GM19035 (cell line): ENCODE measurements around the gene NPR1.
"Not testable (repeated sequence)": the region's sequence is repeated elsewhere in the genome, so short reads cannot be mapped to it uniquely, and the experiment has no call there.

Experiments
- ATAC-seq: cut with Tn5 transposase; IDR thresholded peaks from one replicate; pipeline ENCODE4 v1.9.1; 2021; ENCODE audit not compliant: unreplicated experiment

Gene NPR1

DNA sequence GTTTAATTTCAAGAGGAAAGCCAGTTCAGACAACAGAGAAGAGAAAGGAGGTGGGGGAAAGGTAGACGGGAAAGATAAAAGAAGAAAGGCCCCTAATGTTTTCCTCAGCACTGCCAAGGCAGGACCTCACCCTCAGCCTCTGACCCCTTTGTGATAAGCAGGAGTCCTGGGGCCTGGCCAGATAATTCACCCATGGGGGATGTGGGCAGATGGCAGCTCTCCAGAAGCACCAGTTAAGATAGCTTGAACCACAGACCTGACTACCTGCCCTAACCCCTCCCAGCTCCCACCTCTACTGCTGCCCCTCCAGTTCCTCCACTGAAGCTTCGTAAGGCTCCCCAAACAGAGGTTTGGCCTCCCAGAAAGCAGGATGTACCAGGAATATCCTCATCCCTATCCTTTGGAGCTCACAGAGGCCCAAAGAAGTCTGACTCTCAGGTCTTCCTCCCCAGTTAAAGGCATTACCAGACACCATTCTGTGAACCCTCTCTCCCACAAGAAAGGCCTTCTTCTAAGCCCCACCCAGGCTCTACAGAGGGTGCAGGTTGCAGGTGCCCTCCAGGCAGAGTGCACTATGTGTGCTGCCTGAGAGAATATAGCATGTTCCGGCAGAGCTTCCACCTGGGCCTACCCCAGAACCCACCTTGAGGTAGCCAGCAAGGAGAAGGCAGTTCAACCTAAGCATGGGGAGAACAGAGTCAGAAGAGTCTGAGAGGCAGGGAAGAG is 29.2 kb upstream of the NPR1 start:
- ATAC-seq: no peak

GRCh38 chr1:153649863-153650235 is 28.6 kb upstream of the NPR1 start:
- ATAC-seq: no peak

- ATAC-seq: no peak
These were observed 26.7 kb upstream of the NPR1 start for GRCh38 chr1:153651771-153652170.

- no peak for ATAC-seq
These were observed 25.5 kb upstream of the NPR1 start for GRCh38 chr1:153652805-153653500.

DNA sequence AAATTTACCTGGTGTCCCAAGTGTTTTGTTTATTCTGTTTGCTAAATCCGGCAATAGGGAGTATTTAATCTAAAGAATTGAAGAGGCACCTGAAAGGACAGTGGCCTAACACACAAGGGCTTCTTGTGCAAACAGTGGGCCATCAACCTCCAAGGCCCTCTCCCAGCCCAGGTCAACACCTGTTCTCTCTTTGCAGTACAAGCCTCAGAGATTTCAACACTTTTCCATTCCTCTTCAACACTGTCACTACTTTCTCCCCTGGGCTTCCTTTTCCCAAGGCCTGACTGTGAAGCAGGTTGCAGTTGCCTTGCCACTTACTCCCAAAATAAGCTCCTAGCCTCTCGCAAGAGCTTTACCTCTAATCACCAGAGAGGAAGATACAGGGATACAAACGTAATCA is 23.2 kb upstream of the NPR1 start:
- ATAC-seq: no peak

DNA sequence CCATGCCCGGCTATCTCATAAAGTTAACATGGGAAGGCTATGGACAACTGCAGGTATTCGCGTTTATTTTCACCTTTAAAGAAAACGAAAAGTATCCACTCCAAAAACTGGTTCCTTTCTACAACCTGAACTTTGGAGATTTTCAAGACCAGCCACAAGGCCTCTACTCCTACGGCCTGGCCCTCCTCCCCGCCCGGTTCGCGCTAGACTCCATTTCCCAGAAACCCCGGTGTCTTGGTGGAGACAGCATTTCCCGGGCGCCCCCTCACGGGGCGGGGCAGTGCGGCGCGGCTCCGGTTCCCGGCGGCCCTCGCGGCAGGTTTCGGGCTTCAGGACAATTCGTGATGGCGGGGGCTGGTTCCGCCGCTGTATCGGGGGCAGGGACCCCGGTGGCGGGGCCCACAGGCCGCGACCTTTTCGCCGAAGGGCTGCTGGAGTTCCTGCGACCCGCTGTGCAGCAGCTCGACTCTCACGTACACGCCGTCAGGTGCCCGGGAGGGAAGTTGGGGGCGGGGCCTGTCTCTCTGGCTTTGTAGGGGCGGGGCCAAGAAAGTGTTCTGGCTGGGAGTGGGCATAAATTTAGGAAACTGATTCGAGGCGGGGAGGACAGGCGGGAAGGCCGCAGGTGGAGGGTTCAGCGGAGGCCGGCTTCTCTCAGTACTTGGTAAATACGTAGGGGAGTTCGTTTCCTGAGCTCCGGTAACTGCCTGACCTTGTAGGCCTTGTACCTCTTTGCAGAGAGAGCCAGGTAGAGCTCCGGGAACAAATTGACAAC is 19.9 kb upstream of the NPR1 start, which contains the start of gene SNAPIN:
Gene SNAPIN, plus strand, starts transcription at position 304 of the 775 bp plus-strand sequence. Its CDS starts 41 bp downstream, at position 345.
- peak; percentile 95 for ATAC-seq

DNA sequence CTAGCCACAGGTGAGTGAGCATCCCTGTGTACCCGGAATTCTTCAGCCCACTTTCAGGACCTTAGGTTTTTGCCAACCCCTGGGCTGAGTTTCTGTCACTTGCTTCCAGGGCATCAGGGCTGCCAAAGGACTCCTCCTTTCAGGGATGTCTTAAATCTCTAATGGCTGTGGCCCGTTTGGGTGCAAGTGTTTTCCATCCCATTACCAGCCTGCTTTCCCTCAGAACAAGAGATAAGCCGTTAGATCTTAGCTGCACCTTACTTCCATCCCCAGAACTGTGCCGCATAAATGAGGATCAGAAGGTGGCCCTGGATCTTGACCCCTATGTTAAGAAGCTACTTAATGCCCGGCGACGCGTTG is 19.3 kb upstream of the NPR1 start:
- no peak for ATAC-seq

- ATAC-seq: no peak
These were observed 18.8 kb upstream of the NPR1 start for GRCh38 chr1:153659656-153660055.

DNA sequence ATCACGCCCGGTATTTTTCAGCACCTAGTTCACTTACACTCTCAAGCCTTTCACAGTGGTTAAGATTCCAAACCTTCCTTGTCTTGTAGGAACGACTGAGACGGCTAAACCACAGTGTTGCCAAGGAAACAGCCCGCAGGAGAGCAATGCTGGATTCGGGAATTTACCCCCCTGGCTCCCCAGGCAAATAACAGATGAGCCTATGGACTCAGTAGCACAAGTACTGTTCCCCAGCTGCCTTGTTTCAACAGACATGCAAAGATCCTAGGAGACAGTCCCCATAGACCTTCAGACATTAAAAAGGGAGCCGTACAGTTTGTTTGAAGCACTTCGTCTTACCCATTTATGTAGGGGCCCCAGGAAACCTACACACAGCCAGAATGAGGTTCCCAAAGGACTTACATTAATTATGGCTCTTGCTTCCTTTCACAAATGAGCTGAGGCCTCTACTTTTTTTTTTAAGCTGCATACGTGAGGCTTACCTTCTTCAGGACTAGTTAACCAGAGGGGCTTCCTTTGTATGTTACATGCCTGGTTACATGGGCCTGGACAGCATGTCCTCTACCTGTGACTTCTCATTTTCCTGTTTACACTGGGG is 17.3 kb upstream of the NPR1 start:
- no peak for ATAC-seq

GRCh38 chr1:153662269-153662668 is 16.2 kb upstream of the NPR1 start:
- ATAC-seq: no peak

DNA sequence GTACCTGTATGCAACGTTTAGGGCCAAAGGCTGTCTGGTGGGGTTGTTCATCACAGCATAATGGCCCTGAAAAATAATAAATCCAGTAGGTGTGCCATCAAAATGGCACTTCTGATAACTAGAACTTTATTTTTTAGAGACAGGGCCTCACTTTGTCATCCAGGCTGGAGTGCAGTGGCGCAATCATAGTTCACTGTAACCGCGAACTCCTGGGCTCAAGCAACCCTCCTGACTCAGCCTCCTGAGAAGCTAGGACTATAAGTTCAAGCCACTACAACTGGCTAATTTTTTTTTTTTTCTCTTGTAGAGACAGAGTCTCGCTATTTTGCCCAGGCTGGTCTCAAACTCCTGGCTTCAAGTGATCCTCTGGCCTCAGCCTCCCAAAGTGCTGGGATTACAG is 15.3 kb upstream of the NPR1 start:
- ATAC-seq: no peak

GRCh38 chr1:153667439-153667838 is 11.0 kb upstream of the NPR1 start:
- no peak for ATAC-seq

GRCh38 chr1:153668672-153669071 is 9.8 kb upstream of the NPR1 start:
- ATAC-seq: not testable (repeated sequence)

GRCh38 chr1:153669606-153670005 is 8.9 kb upstream of the NPR1 start:
- ATAC-seq: no peak

DNA sequence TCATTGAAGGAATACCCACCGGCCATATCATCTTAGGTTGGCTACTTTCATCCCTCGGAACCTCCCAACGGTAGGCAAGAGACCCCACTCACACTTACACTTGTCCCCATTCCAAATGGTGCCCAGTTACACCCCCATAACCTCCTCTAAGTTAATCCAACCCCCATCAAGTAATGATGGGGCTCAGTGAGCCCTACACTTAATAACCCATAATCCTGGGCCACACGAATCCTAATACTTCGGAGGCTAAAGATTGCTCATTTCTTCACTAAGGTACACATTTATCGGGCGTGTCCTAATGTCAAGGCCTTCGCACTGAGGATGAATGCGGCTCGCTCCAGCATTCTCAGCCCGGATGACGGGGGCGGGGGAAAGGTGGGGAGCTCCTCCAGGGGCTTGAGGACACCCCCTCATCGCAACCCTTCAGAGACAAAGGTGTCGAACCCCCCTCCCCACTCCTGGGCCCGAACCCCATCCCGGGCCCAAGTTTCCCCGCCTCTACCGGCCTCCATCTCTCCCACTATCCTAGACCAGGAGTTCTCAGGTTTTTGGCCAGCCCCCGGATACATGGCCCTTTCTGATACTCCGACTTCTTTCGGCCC is 8.1 kb upstream of the NPR1 start:
- peak; percentile 3 for ATAC-seq

DNA sequence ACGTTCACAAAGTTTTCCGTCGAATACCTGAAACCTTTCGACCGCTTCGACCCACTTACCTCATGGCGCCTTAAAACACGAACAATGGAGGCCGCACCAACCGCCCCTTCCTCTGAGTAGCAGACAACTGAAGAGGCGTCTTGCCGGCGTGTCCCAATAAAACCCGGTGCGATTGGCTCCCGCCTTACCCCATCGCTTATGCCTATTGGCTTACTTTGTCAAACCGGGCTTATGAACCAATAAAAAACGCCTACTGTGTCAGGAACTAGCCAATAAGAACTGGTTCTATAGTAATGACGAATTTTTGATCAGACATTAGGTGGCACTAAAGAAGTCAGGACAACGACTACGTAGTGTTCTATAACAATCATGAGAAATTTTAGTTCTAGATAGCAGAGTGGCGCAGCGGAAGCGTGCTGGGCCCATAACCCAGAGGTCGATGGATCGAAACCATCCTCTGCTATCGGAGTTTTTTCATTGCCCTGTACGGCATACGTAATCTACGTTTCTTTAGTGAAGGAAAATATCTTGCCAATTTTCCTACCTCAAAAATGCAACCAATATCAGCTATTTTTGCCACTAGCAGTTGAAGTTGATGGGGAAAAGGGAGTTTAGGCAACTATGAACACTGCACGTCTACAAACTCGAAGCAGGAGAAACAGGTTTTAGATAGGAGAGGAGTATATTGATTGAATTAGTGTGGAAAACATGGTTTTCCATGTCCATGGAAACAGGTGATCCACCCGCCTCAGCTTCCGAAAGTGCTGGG is 7.4 kb upstream of the NPR1 start, which contains the start of gene ILF2:
Gene ILF2, minus strand, starts transcription at position 135 of the 769 bp plus-strand sequence. Its CDS starts 71 bp downstream, at position 64.
- peak; percentile 97 for ATAC-seq

GRCh38 chr1:153671628-153672353 is 6.7 kb upstream of the NPR1 start:
- ATAC-seq: peak; percentile 10

DNA sequence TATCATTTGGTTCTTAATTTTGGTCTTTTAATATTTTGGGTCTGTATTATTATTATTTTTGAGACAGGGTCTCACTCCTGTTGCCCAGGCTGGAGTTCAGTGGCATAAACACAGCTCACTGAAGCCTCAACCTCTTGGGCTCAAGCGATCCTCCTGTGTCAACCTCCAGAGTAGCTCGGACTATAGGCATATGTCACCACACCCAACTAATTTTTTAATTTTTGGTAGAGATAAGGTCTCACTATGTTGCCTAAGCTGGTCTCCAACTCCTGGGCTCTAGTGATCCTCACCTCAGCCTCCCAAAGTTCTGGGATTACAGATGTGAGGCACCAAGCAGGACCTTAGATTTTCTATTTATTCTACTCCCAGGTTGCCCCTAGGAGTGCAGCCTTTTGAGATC is 5.0 kb upstream of the NPR1 start:
- ATAC-seq: no peak

GRCh38 chr1:153677718-153678518 is 570 bp upstream of the NPR1 start:
- ATAC-seq: no peak
